ENCODE data around the gene SLC43A2. TPM values are rescaled to one million over a fixed set of nuclear protein-coding genes. Genes with fewer than 3 reads are reported as not detected.
A peak's percentile ranks its signal among the peaks of the same experiment; 100 is the strongest.

SLC43A2 gene
- total RNA-seq, 1 donor from 2014 or later, result 2.4 TPM

GRCh38 chr17:1555651-1556471 is 72.8 kb downstream of the SLC43A2 start:
- TF ChIP-seq CTCF (IDR thresholded peaks at IDR 0.05; ENCODE audit: insufficient read depth, low read length, severe bottlenecking), result no peak
- DNase-seq (ENCODE audit: low read depth), result no peak

GRCh38 chr17:1554751-1555540 is 73.7 kb downstream of the SLC43A2 start:
- Histone ChIP-seq H3K27me3 (ENCODE audit: control insufficient read depth, insufficient read depth, low read length) (no peaks in the 10 kb centered on the region), H3K4me3 (ENCODE audit: low read depth, low read length) (no peak overlapping the region), H3K36me3 (ENCODE audit: control insufficient read depth, insufficient read depth, low read length) (peaks cover 14% of the 10 kb centered on the region)
- no peak for TF ChIP-seq CTCF (IDR thresholded peaks at IDR 0.05; ENCODE audit: insufficient read depth, low read length, severe bottlenecking)
- no peak for DNase-seq (ENCODE audit: low read depth)
- FAIRE-seq, result peak; percentile 18

More at GRCh38 chr17:1555651-1556471, 72.8 kb downstream of the SLC43A2 start:
- no peak for FAIRE-seq
- no peak overlapping the region for H3K4me3 ChIP-seq (ENCODE audit: low read depth, low read length)
- no peaks in the 10 kb centered on the region for H3K27me3 ChIP-seq (ENCODE audit: control insufficient read depth, insufficient read depth, low read length)
- H3K36me3 ChIP-seq (ENCODE audit: control insufficient read depth, insufficient read depth, low read length), result peaks cover 10% of the 10 kb centered on the region

- no peak overlapping the region for H3K4me3 ChIP-seq (ENCODE audit: low read depth, low read length)
- no peaks in the 10 kb centered on the region for H3K27me3 ChIP-seq (ENCODE audit: control insufficient read depth, insufficient read depth, low read length)
- FAIRE-seq (no peak), DNase-seq (ENCODE audit: low read depth) (no peak)
- no peak for TF ChIP-seq CTCF (IDR thresholded peaks at IDR 0.05; ENCODE audit: insufficient read depth, low read length, severe bottlenecking)
- H3K36me3 ChIP-seq (ENCODE audit: control insufficient read depth, insufficient read depth, low read length), result peaks cover 15% of the 10 kb centered on the region
Observed at GRCh38 chr17:1553354-1554266, 75.0 kb downstream of the SLC43A2 start.

GRCh38 chr17:1552932-1553331 is 75.7 kb downstream of the SLC43A2 start:
- no peak for FAIRE-seq
- no peak overlapping the region for H3K4me3 ChIP-seq (ENCODE audit: low read depth, low read length)
- no peak for DNase-seq (ENCODE audit: low read depth)
- H3K36me3 ChIP-seq (ENCODE audit: control insufficient read depth, insufficient read depth, low read length), result peaks cover 17% of the 10 kb centered on the region
- no peaks in the 10 kb centered on the region for H3K27me3 ChIP-seq (ENCODE audit: control insufficient read depth, insufficient read depth, low read length)
- TF ChIP-seq CTCF (IDR thresholded peaks at IDR 0.05; ENCODE audit: insufficient read depth, low read length, severe bottlenecking), result no peak

GRCh38 chr17:1551741-1552140 is 76.9 kb downstream of the SLC43A2 start:
- Histone ChIP-seq H3K4me3 (ENCODE audit: low read depth, low read length) (no peak overlapping the region), H3K36me3 (ENCODE audit: control insufficient read depth, insufficient read depth, low read length) (peaks cover 15% of the 10 kb centered on the region), H3K27me3 (ENCODE audit: control insufficient read depth, insufficient read depth, low read length) (no peaks in the 10 kb centered on the region)
- FAIRE-seq (peak; percentile 32), DNase-seq (ENCODE audit: low read depth) (no peak)
- no peak for TF ChIP-seq CTCF (IDR thresholded peaks at IDR 0.05; ENCODE audit: insufficient read depth, low read length, severe bottlenecking)

Measured in bronchial epithelial cell (primary cell).